IPS-15b (cell line): ENCODE measurements around the gene ANKRD33B.

Experiments used
- H3K27me3 ChIP-seq: one replicate; pipeline ENCODE4 v1.6.1; 2013; ENCODE audit warnings: low read length; ENCODE audit not compliant: control insufficient read depth, insufficient read depth
- H3K36me3 ChIP-seq: one replicate; pipeline ENCODE4 v1.6.1; 2013; ENCODE audit warnings: low read length; ENCODE audit not compliant: control insufficient read depth, insufficient read depth
- H3K4me1 ChIP-seq: one replicate; pipeline ENCODE4 v1.6.1; 2013; ENCODE audit warnings: mild to moderate bottlenecking, low read length; ENCODE audit not compliant: control insufficient read depth, insufficient read depth
- H3K4me3 ChIP-seq: one replicate; pipeline ENCODE4 v1.5.1; 2013; ENCODE audit warnings: low read depth, low read length
- H3K9ac ChIP-seq: one replicate; pipeline ENCODE4 v1.6.1; 2013; ENCODE audit warnings: low read depth, mild to moderate bottlenecking, low read length
- H3K9me3 ChIP-seq: one replicate; pipeline ENCODE4 v1.6.1; 2013; ENCODE audit warnings: mild to moderate bottlenecking, low read length; ENCODE audit not compliant: control insufficient read depth, insufficient read depth

ANKRD33B gene

DNA sequence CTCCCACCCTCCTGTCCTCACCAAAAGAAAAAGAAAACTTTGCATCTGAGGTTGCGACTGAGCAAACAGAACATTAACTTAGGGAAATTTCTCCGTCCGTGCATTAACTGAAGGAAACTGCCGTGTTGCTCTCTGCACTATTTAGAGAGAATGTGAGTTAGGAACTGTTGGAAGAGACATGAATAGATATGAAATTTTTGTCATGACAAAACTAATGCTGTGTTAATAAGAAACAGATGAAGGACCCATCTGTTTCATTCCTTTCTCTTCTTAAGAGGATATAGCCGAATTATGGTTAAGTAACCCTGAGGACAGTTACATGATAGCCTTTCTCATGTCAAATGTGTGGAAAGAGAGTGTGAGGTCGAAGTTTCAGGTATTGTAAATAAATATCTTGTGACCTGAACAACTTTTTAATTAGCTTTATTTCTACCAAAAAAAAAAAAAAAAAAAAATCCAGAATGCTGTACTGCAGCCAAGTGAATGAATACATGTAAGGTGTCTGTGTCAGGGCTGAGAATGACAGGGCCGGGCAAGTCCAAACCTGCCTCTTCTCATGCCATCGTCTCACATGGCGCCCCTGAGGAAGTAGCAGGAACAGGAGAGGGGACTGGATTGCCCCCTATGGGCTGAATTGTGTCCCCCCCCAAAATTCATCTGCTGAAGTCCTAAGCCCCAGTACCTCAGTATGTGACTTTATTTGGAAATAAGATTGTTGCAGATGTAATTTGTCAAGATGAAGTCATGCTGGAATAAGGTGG lies 35.6 kb upstream of the ANKRD33B start:
- H3K9me3 ChIP-seq = no peaks in the 10 kb centered on the region
- H3K4me3 ChIP-seq = no peak overlapping the region
- H3K36me3 ChIP-seq = no peaks in the 10 kb centered on the region
- H3K9ac ChIP-seq = no peak overlapping the region
- H3K4me1 ChIP-seq = peaks cover 4% of the 10 kb centered on the region
- peaks cover 6% of the 10 kb centered on the region for H3K27me3 ChIP-seq

DNA sequence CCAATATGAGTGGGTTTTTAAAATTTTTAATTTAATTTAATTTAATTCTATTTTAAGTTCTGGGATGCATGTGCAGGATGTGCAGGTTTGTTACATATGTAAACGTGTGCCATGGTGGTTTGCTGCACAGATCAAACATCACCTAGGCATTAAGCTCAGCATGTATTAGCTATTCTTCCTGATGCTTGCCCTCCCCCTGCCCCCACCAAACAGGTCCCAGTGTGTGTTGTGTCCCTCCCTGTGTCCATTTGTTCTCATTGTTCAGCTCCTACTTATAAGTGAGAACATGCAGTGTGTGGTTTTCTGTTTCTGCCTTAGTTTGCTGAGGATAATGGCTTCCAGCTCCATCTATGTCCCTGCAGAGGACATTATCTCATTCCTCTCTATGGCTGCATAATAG lies 35.0 kb upstream of the ANKRD33B start:
- Histone ChIP-seq H3K36me3 (no peaks in the 10 kb centered on the region), H3K4me1 (peaks cover 4% of the 10 kb centered on the region), H3K9ac (no peak overlapping the region), H3K9me3 (no peaks in the 10 kb centered on the region), H3K27me3 (peaks cover 9% of the 10 kb centered on the region), H3K4me3 (no peak overlapping the region)

DNA sequence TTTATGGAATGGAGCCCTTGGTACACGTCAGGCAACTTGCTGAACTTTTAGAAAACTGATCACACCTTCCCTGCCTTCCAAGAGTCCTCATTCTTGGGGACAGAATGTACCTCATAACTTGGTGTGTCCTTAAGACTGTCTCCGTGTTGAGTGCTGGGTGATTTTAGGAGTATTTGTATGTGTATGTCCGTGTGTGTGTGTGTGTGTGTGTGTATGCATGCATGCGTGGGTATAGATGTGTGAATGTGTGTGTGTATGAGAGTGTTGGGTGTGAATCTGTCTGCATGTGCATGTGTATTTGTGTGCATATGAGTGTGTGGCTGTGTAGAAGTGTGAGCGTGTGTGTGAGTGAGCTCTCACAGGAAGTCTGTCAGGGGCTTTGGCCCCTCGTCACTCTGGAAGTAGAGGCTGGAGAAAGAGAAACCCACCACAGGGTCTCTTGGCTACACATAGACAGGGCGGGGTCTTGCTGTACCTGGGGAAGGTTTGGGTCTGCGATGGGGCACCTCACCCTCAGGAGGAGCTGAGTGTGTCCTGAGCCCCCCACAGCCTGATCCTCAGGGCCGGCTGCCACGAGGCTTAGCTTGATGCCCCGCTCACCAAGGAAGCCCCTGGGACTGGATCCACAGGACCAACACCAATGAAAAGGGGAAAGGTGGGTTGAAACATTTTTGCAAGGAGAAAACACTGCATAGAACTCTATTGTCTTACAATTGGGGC lies 33.1 kb upstream of the ANKRD33B start:
- H3K27me3 ChIP-seq = peaks cover 9% of the 10 kb centered on the region
- H3K36me3 ChIP-seq = no peaks in the 10 kb centered on the region
- H3K9me3 ChIP-seq = no peaks in the 10 kb centered on the region
- no peak overlapping the region for H3K4me3 ChIP-seq
- no peak overlapping the region for H3K9ac ChIP-seq
- H3K4me1 ChIP-seq = peaks cover 4% of the 10 kb centered on the region

DNA sequence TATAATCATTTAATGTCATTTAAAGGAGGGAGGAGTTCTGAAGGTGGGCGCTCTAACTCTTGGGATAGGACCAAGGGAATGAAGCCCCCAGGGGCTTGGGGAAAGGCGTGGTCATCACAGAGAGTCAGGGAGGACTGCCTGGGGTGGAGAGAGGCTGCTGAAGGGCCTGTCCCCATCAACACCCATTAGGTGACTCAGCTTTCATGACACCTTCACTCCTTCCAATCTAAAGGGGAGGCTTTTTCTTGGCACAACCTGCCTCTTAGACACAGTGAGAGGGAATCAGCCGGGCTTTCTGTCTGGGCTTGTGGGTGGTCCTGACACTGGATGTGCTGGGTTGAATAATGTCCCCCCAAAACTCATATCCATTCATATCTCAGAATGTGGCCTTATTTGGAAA lies 31.4 kb upstream of the ANKRD33B start:
- H3K36me3 ChIP-seq = no peaks in the 10 kb centered on the region
- H3K4me3 ChIP-seq = no peak overlapping the region
- no peaks in the 10 kb centered on the region for H3K9me3 ChIP-seq
- H3K27me3 ChIP-seq = peaks cover 12% of the 10 kb centered on the region
- H3K4me1 ChIP-seq = peaks cover 8% of the 10 kb centered on the region
- no peak overlapping the region for H3K9ac ChIP-seq

DNA sequence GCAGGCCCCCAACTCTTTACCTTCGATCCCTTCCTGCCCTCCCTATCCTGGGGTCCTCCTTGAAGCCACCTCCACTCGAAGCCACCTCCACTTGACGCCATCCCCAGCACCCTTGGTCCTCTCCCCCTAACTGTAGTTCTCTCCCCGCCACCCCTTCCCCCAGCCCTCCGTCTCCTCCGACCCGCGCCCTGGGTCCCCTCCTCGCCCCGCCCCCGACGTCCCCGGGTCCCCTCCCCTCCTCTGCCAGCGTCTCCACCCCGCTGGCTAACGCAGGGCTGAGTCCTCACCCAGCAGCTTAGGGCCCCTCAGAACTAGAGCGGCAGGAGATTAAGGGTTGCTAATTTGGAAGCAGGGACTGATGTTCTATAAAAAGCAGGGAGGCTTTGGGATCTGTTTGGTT lies 30.6 kb upstream of the ANKRD33B start:
- Histone ChIP-seq H3K36me3 (no peaks in the 10 kb centered on the region), H3K27me3 (peaks cover 18% of the 10 kb centered on the region), H3K4me3 (no peak overlapping the region), H3K4me1 (peaks cover 8% of the 10 kb centered on the region), H3K9ac (no peak overlapping the region), H3K9me3 (no peaks in the 10 kb centered on the region)

DNA sequence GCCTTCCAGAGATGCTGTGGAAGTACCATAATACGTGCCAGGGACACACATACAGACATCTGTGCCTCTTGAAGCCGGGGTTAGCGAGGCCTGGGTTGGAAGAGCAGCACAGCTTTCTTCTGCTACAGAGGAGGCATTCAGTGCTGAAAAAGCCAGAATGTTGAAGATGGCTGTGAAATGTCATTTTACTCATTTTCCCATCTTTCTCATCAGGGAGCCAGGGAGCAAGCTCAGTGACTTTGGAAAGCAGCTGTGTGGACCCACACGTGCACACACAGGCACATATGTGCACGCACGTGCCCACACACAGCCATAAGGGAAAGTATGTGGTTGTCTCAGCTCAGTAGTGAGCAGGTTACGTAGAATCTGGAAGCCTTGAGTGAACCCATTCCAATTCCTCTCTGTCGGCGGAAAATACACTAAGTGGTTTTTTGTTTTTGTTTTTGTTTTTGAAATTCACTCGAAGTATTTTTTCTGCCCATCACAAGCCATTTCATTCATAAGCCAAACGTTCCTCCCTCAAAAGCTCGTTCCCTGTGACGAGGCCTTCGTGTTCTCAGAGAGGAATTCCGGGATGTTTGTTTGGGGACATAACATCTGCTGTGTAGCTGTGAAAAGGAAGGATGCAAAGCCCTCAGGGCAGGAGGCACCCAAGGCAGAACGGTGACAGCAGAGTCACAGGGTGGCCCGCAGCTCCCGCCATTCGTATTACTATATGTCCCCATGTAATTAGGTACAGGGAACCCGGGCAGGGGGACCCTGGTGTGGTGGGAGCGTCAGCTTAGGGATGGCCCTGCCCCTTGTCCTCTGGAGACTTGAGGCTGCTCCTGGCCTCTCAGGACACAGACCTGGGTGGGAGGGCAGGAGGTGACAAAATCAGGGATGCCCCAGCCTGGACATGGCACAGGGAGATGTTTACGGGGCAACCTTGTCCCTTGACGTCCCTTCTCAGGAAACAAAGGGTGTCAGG lies 29.0 kb upstream of the ANKRD33B start:
- H3K4me1 ChIP-seq = peaks cover 8% of the 10 kb centered on the region
- H3K27me3 ChIP-seq = peaks cover 18% of the 10 kb centered on the region
- H3K36me3 ChIP-seq = no peaks in the 10 kb centered on the region
- no peak overlapping the region for H3K4me3 ChIP-seq
- no peaks in the 10 kb centered on the region for H3K9me3 ChIP-seq
- no peak overlapping the region for H3K9ac ChIP-seq

DNA sequence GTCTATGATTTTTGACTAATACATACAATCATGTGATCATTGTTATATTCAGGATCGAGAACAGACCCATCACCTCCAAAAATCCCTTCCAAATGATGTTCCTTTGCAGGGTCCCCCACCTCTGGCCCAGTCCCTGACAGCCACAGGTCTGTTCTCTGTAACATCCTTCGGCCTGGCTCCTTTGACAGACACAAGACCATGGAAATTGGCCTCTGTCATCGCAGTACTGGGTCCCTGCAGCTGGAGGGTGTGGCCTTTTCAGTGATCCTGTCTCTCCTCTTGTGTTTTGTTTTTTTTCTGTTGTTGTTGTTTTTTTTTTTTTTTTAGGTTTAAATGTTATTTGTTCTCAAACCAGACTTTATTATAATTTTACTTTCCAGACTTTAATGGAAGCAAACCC lies 27.4 kb upstream of the ANKRD33B start:
- Histone ChIP-seq H3K4me1 (peaks cover 8% of the 10 kb centered on the region), H3K36me3 (no peaks in the 10 kb centered on the region), H3K9ac (no peak overlapping the region), H3K27me3 (peaks cover 18% of the 10 kb centered on the region), H3K4me3 (no peak overlapping the region), H3K9me3 (no peaks in the 10 kb centered on the region)

DNA sequence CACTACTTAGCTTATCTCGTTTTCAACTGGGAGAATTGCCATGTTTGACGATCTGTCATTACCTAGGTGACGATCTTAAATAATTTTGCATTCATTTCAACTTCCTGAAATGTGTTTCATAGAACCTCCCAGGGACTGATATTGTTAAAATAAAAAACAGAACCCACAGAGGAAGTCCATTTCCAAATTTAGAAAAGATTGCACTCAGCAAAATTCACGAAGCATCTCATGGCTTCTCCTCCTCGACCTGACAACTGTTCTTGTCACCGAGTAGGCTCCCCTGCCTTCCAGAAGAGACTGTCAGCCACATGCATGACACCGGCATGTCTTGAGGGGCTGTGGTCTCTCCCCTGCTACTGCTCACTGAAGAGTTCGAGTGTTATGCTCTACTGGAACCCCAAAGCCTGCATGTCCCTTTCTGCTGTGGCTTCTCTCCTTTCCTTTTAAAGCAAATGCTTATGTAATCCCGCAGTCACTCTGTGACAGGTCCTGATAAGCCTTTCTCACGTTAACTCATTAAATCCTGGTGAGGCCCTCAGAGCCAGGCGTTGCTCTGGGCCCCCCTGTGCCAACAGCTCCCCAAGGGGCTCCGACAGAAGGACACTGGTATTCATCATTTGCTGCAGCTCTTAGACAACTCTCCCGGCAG lies 26.8 kb upstream of the ANKRD33B start:
- Histone ChIP-seq H3K27me3 (peaks cover 18% of the 10 kb centered on the region), H3K4me1 (peaks cover 8% of the 10 kb centered on the region), H3K9me3 (no peaks in the 10 kb centered on the region), H3K9ac (no peak overlapping the region), H3K36me3 (no peaks in the 10 kb centered on the region), H3K4me3 (no peak overlapping the region)

DNA sequence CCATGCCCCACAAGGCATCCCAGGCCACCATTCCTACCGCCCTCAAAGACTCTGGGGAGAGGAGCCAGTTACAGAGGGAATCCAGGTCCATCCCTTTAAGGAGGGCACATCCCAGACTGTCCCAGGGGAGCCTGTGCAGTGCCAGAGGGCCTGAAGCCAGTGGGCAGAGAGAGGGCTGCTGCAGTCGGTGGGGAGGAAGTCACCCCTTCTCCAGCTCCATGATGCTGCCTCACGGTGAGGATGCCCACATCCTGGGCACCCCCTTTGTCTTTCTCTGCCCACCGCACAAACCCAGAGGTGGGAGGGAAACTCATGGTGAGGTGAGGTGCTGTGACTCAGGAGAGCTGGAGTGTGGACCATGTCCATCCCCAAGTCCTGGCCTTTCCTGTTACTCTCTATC lies 26.2 kb upstream of the ANKRD33B start:
- no peaks in the 10 kb centered on the region for H3K9me3 ChIP-seq
- no peak overlapping the region for H3K4me3 ChIP-seq
- H3K9ac ChIP-seq = no peak overlapping the region
- peaks cover 14% of the 10 kb centered on the region for H3K27me3 ChIP-seq
- H3K36me3 ChIP-seq = no peaks in the 10 kb centered on the region
- H3K4me1 ChIP-seq = peaks cover 8% of the 10 kb centered on the region

DNA sequence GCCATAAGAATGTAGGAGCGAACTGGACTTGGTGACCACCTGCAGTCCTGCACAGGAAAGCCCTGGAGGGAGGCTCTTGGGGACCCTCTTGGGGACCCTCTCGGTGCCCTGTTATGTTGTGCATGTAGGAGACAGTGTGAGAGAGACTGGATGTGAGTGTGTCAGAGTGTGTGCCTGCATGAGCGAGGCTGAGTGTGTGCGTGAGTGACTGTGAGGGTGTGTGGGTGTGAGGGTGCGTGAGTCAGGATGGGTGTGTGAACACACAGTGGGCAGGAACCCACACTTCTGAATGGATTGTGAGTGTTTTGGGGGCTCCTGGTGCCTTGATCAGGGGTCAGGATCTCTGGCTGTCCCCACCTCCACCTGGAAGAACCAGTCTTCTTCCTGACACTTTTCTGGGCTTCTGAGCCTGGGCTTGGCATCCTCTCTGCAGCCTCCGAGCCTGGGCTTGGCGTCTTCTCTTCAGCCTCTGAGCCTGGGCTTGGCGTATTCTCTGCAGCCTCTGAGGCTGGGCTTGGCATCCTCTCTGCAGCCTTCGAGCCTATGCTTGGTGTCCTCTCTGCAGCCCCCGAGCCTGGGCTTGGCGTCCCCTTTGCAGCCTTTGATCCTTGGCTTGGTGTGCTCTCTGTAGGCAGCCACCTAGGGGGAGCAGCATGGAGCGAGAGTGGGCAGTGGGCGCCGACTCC lies 25.6 kb upstream of the ANKRD33B start:
- H3K9me3 ChIP-seq = no peaks in the 10 kb centered on the region
- no peak overlapping the region for H3K9ac ChIP-seq
- no peaks in the 10 kb centered on the region for H3K36me3 ChIP-seq
- peaks cover 4% of the 10 kb centered on the region for H3K4me1 ChIP-seq
- no peak overlapping the region for H3K4me3 ChIP-seq
- peaks cover 11% of the 10 kb centered on the region for H3K27me3 ChIP-seq
